SK-N-SH treated with all-trans-retinoic acid at 6 μM for 48 hours (cell line): ENCODE measurements around the gene THEMIS.

Experiments
- ATAC-seq: fragments of 200-7000 bp; cut with Tn5 transposase; 3 replicates; pipeline ENCODE4 v1.9.1; 2020; ENCODE audit warnings: mild to moderate bottlenecking, moderate library complexity
- ARNTL ChIP-seq: fragments of 450-650 bp; formaldehyde crosslinking; IDR thresholded peaks from 2 replicates; pipeline ENCODE4 v1.5.0; 2020; ENCODE audit warnings: low read depth, mild to moderate bottlenecking, moderate library complexity, borderline replicate concordance
- BACH2 ChIP-seq: fragments of 250-450 bp; sonication (Bioruptor Pico); IDR thresholded peaks from 2 replicates; pipeline ENCODE4 v1.9.0; 2021; ENCODE audit warnings: mild to moderate bottlenecking, borderline replicate concordance
- CSDC2 ChIP-seq: fragments of 250-450 bp; sonication (Bioruptor Pico); IDR thresholded peaks from 2 replicates; pipeline ENCODE4 v1.5.0; 2020; ENCODE audit warnings: mild to moderate bottlenecking, moderate library complexity
- ESRRG ChIP-seq: fragments of 250-450 bp; sonication (Bioruptor Pico); IDR thresholded peaks from 2 replicates; pipeline ENCODE4 v1.6.1; 2021; ENCODE audit warnings: mild to moderate bottlenecking
- GLIS3 ChIP-seq: fragments of 250-450 bp; sonication (Bioruptor Pico); IDR thresholded peaks from 2 replicates; pipeline ENCODE4 v1.5.0; 2020; ENCODE audit warnings: mild to moderate bottlenecking, moderate library complexity
- ISL1 ChIP-seq: fragments of 250-450 bp; sonication (Bioruptor Pico); IDR thresholded peaks from 2 replicates; pipeline ENCODE4 v2.1.2; 2022; ENCODE audit warnings: mild to moderate bottlenecking, moderate library complexity
- OSR1 ChIP-seq: fragments of 250-450 bp; sonication (Bioruptor Pico); IDR thresholded peaks from 2 replicates; pipeline ENCODE4 v1.8.0; 2022; ENCODE audit warnings: moderate library complexity, mild to moderate bottlenecking, inconsistent platforms
- PPARA ChIP-seq: fragments of 250-450 bp; sonication (Bioruptor Pico); IDR thresholded peaks from 2 replicates; pipeline ENCODE4 v1.5.0; 2020; ENCODE audit warnings: mild to moderate bottlenecking, borderline replicate concordance
- RARB ChIP-seq: fragments of 250-450 bp; sonication (Bioruptor Pico); IDR thresholded peaks from 2 replicates; pipeline ENCODE4 v1.8.0; 2021; ENCODE audit warnings: mild to moderate bottlenecking, moderate library complexity
- SNAI2 ChIP-seq: fragments of 250-450 bp; sonication (Bioruptor Pico); IDR thresholded peaks from 2 replicates; pipeline ENCODE4 v1.5.0; 2020; ENCODE audit warnings: mild to moderate bottlenecking, moderate library complexity
- TSHZ2 ChIP-seq: fragments of 250-450 bp; sonication (Bioruptor Pico); IDR thresholded peaks from 2 replicates; pipeline ENCODE4 v1.5.0; 2020; ENCODE audit warnings: mild to moderate bottlenecking, moderate library complexity
- ZC3H10 ChIP-seq: fragments of 250-450 bp; sonication (Bioruptor Pico); IDR thresholded peaks from 2 replicates; pipeline ENCODE4 v1.5.1; 2021; ENCODE audit warnings: mild to moderate bottlenecking, moderate library complexity
- ZFP3 ChIP-seq: fragments of 250-450 bp; sonication (Bioruptor Pico); IDR thresholded peaks from 2 replicates; pipeline ENCODE4 v1.5.0; 2020; ENCODE audit warnings: mild to moderate bottlenecking, moderate library complexity
- ZFP30 ChIP-seq: fragments of 450-650 bp; formaldehyde crosslinking; IDR thresholded peaks from 2 replicates; pipeline ENCODE4 v1.5.0; 2022; ENCODE audit warnings: mild to moderate bottlenecking, moderate library complexity
- ZNF8 ChIP-seq: fragments of 450-650 bp; formaldehyde crosslinking; IDR thresholded peaks from 2 replicates; pipeline ENCODE4 v1.5.0; 2020; ENCODE audit warnings: mild to moderate bottlenecking, moderate library complexity
- TF ChIP-seq, protein P1 (sequence below): fragments of 250-450 bp; sonication (Bioruptor Pico); IDR thresholded peaks from 2 replicates; pipeline ENCODE4 v1.8.0; 2021; ENCODE audit warnings: low read depth, mild to moderate bottlenecking, moderate library complexity, borderline replicate concordance
- TF ChIP-seq, protein P2 (sequence below): fragments of 250-450 bp; sonication (Bioruptor Pico); IDR thresholded peaks from 2 replicates; pipeline ENCODE4 v1.5.1; 2021; ENCODE audit warnings: mild to moderate bottlenecking, moderate library complexity
- TF ChIP-seq, protein P3 (sequence below): fragments of 250-450 bp; sonication (Bioruptor Pico); IDR thresholded peaks from 2 replicates; pipeline ENCODE4 v1.8.0; 2020; ENCODE audit warnings: mild to moderate bottlenecking, moderate library complexity, borderline replicate concordance

Gene THEMIS

GRCh38 chr6:127761084-127761483, 139.8 kb downstream of the THEMIS start (continued):
- TF ChIP-seq, protein P1, sequence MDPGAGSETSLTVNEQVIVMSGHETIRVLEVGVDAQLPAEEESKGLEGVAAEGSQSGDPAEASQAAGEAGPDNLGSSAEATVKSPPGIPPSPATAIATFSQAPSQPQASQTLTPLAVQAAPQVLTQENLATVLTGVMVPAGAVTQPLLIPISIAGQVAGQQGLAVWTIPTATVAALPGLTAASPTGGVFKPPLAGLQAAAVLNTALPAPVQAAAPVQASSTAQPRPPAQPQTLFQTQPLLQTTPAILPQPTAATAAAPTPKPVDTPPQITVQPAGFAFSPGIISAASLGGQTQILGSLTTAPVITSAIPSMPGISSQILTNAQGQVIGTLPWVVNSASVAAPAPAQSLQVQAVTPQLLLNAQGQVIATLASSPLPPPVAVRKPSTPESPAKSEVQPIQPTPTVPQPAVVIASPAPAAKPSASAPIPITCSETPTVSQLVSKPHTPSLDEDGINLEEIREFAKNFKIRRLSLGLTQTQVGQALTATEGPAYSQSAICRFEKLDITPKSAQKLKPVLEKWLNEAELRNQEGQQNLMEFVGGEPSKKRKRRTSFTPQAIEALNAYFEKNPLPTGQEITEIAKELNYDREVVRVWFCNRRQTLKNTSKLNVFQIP (CRISPR knock-in tag), result no peak
- TF ChIP-seq RARB (CRISPR knock-in tag) (no peak), GLIS3 (no peak), SNAI2 (no peak), ZFP3 (CRISPR knock-in tag) (no peak), ESRRG (CRISPR knock-in tag) (no peak)
- TF ChIP-seq, protein P2, sequence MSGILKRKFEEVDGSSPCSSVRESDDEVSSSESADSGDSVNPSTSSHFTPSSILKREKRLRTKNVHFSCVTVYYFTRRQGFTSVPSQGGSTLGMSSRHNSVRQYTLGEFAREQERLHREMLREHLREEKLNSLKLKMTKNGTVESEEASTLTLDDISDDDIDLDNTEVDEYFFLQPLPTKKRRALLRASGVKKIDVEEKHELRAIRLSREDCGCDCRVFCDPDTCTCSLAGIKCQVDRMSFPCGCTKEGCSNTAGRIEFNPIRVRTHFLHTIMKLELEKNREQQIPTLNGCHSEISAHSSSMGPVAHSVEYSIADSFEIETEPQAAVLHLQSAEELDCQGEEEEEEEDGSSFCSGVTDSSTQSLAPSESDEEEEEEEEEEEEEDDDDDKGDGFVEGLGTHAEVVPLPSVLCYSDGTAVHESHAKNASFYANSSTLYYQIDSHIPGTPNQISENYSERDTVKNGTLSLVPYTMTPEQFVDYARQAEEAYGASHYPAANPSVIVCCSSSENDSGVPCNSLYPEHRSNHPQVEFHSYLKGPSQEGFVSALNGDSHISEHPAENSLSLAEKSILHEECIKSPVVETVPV, result no peak

GRCh38 chr6:127749095-127749494, 151.8 kb downstream of the THEMIS start:
- no peak for ATAC-seq
- TF ChIP-seq GLIS3 (no peak), OSR1 (no peak), ZC3H10 (CRISPR knock-in tag) (no peak), ISL1 (CRISPR knock-in tag) (no peak), ARNTL (CRISPR knock-in tag) (no peak), ZNF8 (CRISPR knock-in tag) (no peak), ZFP30 (CRISPR knock-in tag) (no peak), ESRRG (CRISPR knock-in tag) (no peak), CSDC2 (CRISPR knock-in tag) (no peak), TSHZ2 (CRISPR knock-in tag) (no peak), PPARA (CRISPR knock-in tag) (no peak), SNAI2 (no peak)
- TF ChIP-seq, protein P1 (CRISPR knock-in tag), result no peak

GRCh38 chr6:127748290-127748689, 152.6 kb downstream of the THEMIS start:
- ATAC-seq, result no peak
- TF ChIP-seq, protein P1 (CRISPR knock-in tag), result no peak

GRCh38 chr6:127738423-127738822, 162.4 kb downstream of the THEMIS start:
- TF ChIP-seq, protein P3, sequence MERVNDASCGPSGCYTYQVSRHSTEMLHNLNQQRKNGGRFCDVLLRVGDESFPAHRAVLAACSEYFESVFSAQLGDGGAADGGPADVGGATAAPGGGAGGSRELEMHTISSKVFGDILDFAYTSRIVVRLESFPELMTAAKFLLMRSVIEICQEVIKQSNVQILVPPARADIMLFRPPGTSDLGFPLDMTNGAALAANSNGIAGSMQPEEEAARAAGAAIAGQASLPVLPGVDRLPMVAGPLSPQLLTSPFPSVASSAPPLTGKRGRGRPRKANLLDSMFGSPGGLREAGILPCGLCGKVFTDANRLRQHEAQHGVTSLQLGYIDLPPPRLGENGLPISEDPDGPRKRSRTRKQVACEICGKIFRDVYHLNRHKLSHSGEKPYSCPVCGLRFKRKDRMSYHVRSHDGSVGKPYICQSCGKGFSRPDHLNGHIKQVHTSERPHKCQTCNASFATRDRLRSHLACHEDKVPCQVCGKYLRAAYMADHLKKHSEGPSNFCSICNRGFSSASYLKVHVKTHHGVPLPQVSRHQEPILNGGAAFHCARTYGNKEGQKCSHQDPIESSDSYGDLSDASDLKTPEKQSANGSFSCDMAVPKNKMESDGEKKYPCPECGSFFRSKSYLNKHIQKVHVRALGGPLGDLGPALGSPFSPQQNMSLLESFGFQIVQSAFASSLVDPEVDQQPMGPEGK (CRISPR knock-in tag), result no peak
- TF ChIP-seq BACH2 (CRISPR knock-in tag), result no peak
- TF ChIP-seq ZC3H10 (CRISPR knock-in tag), result no peak
- TF ChIP-seq, protein P2, result no peak
- no peak for TF ChIP-seq PPARA (CRISPR knock-in tag)
- no peak for ATAC-seq
